ENCODE measurements around the gene TBPL1.

DNA sequence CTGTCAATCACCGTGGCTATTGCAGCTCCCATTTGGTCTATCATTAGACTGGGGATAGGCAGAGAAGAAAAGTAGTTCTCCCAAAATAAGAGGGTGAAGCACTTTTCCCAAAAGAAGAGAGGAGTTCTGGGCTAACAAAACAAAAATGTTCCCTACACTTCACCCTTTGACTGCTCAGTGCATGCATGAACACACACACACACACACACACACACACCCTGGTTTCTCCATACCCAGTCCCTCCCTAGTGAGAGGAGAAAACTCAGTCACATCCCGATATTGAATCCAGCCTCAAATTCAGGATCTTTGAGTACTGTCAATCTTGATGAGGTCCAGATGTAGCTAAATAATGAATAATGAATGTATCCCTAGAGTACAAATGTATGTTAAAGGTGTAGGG is 4.6 kb upstream of the TBPL1 start:
- TF ChIP-seq, protein P1, sequence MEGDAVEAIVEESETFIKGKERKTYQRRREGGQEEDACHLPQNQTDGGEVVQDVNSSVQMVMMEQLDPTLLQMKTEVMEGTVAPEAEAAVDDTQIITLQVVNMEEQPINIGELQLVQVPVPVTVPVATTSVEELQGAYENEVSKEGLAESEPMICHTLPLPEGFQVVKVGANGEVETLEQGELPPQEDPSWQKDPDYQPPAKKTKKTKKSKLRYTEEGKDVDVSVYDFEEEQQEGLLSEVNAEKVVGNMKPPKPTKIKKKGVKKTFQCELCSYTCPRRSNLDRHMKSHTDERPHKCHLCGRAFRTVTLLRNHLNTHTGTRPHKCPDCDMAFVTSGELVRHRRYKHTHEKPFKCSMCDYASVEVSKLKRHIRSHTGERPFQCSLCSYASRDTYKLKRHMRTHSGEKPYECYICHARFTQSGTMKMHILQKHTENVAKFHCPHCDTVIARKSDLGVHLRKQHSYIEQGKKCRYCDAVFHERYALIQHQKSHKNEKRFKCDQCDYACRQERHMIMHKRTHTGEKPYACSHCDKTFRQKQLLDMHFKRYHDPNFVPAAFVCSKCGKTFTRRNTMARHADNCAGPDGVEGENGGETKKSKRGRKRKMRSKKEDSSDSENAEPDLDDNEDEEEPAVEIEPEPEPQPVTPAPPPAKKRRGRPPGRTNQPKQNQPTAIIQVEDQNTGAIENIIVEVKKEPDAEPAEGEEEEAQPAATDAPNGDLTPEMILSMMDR (IDR thresholded peaks at IDR 0.05) = no peak
- TF ChIP-seq POLR2A (IDR thresholded peaks at IDR 0.05) = no peak
- TF ChIP-seq POLR2AphosphoS5 (IDR thresholded peaks at IDR 0.05) = no peak

Measured in breast epithelium (tissue), 3 donors.